Fibroblast of lung (primary cell): Measurements from ENCODE around the gene HTR5A.

Experiments
- EZH2 ChIP-seq: IDR thresholded peaks from 2 replicates; pipeline ENCODE4 v1.5.1; 2012; ENCODE audit warnings: low read length, control low read depth, mild to moderate bottlenecking; ENCODE audit errors: missing control alignments
- TF ChIP-seq, protein P1 (sequence below), 2 donors: IDR thresholded peaks in 1 of 2; conservative IDR thresholded peaks in 1 of 2; 1 replicate in 1 of 2; 2 replicates in 1 of 2; pipeline ENCODE4 v1.5.1; 2011 to 2012; ENCODE audit warnings: low read length in 2 of 2, control low read depth in 1 of 2, inconsistent platforms in 1 of 2, low read depth in 1 of 2, mild to moderate bottlenecking in 1 of 2

GRCh38 chr7:155130493-155130892 lies 60.4 kb downstream of the HTR5A start:
- TF ChIP-seq, protein P1, sequence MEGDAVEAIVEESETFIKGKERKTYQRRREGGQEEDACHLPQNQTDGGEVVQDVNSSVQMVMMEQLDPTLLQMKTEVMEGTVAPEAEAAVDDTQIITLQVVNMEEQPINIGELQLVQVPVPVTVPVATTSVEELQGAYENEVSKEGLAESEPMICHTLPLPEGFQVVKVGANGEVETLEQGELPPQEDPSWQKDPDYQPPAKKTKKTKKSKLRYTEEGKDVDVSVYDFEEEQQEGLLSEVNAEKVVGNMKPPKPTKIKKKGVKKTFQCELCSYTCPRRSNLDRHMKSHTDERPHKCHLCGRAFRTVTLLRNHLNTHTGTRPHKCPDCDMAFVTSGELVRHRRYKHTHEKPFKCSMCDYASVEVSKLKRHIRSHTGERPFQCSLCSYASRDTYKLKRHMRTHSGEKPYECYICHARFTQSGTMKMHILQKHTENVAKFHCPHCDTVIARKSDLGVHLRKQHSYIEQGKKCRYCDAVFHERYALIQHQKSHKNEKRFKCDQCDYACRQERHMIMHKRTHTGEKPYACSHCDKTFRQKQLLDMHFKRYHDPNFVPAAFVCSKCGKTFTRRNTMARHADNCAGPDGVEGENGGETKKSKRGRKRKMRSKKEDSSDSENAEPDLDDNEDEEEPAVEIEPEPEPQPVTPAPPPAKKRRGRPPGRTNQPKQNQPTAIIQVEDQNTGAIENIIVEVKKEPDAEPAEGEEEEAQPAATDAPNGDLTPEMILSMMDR (conservative IDR thresholded peaks at IDR 0.05 in 1 of 2, IDR thresholded peaks at IDR 0.05 in 1 of 2; ENCODE audit: low read depth in 1 of 2, low read length in 2 of 2): no peak
- TF ChIP-seq EZH2: no peak
